Activated CD4-positive, alpha-beta T cell treated with anti-CD3 and anti-CD28 coated beads, Interleukin-10, Interleukin-2, amounts not matched to agents 100 ng/mL and 50 ng/mL, durations not matched to agents 16 hours and 8 hours (primary cell): Measurements from ENCODE around the gene ABCC12.

Experiments
- DNase-seq: peaks from one replicate; pipeline ENCODE4 v3.0.0-alpha.2; 2020

Gene ABCC12

GRCh38 chr16:48131201-48131935 is 24.4 kb downstream of the ABCC12 start:
- DNase-seq = no peak

GRCh38 chr16:48129926-48130325 is 25.9 kb downstream of the ABCC12 start:
- DNase-seq = no peak

GRCh38 chr16:48128769-48129168 is 27.0 kb downstream of the ABCC12 start:
- DNase-seq = no peak

- DNase-seq = peak; percentile 31
These were observed 28.8 kb downstream of the ABCC12 start for GRCh38 chr16:48126801-48127644.

GRCh38 chr16:48125888-48126287 is 29.9 kb downstream of the ABCC12 start:
- DNase-seq = no peak

GRCh38 chr16:48124266-48124665 is 31.5 kb downstream of the ABCC12 start:
- DNase-seq = no peak

GRCh38 chr16:48123104-48123788 is 32.5 kb downstream of the ABCC12 start:
- peak; percentile 89 for DNase-seq

GRCh38 chr16:48121276-48121675 is 34.5 kb downstream of the ABCC12 start:
- DNase-seq = no peak

- DNase-seq = no peak
These were observed 37.0 kb downstream of the ABCC12 start for GRCh38 chr16:48118841-48119240.

GRCh38 chr16:48117217-48118105 is 38.3 kb downstream of the ABCC12 start:
- DNase-seq = peak; percentile 70

GRCh38 chr16:48115299-48115698 is 40.5 kb downstream of the ABCC12 start:
- DNase-seq = no peak

- DNase-seq = no peak
These were observed 41.4 kb downstream of the ABCC12 start for GRCh38 chr16:48114410-48114809.

- no peak for DNase-seq
These were observed 42.3 kb downstream of the ABCC12 start for GRCh38 chr16:48113471-48113870.

GRCh38 chr16:48113001-48113400 is 42.8 kb downstream of the ABCC12 start:
- DNase-seq = no peak

- DNase-seq = no peak
These were observed 43.2 kb downstream of the ABCC12 start for GRCh38 chr16:48112600-48112999.

- DNase-seq = no peak
These were observed 44.8 kb downstream of the ABCC12 start for GRCh38 chr16:48110982-48111381.

GRCh38 chr16:48110000-48110399 is 45.8 kb downstream of the ABCC12 start:
- DNase-seq = no peak

GRCh38 chr16:48109475-48109874 is 46.3 kb downstream of the ABCC12 start:
- no peak for DNase-seq

GRCh38 chr16:48106446-48106845 is 49.3 kb downstream of the ABCC12 start:
- DNase-seq = no peak
